Activated T-cell treated with anti-CD3 and anti-CD28 coated beads, Interleukin-2, amount 50 U/mL, for 48 hours (primary cell): Measurements from ENCODE around the gene AKR7A2.

Experiments
- DNase-seq, 2 experiments: peaks; one replicate each; pipeline ENCODE4 v3.0.0-alpha.2; 2020

AKR7A2 gene

DNA sequence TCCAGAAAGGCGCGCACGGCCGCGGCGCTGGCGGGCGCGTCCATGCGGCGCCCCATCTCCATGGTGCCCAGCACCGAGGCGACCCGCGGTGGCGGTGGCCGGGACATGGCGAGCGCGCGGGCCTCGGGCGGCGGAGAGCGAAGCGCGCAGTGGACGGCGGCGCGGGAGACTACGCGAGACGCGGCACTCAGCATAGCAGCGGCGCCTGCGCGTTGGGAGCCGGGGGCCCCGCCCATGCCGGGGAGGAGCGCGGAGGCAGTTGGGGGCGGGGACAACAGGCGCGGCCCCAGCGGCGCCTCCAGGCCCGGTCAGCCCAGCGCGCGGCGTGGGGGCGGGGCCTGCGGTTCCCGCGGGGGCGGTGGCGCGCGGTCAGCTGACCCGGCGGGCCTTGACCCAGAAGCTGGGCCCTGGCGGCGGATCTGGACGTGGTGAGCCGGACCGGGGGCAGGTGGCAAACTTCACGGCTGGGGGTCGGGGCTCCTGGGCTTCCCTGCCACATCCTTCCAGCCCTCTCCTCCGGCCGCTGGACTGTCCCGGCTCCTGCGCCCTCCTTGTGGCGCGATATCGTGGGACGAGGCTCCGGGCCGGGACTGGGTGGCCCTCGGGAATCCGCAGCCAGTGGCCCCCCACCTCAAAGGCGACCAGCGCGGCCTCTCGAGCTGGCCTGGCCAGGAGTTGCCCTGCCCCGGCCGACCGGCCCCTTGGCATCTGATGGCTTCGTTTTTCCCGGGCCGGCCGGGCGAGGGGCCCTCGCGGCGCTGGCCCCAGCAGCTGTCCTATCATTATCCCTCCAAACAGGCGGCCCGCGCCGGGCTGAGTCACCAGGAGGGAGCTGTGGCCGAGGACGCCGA lies at the start of gene AKR7A2, which contains the start of gene SLC66A1:
AKR7A2 (minus strand) TSS at position 214 of the 851 bp plus-strand sequence; CDS start at position 194, 20 bp downstream.
SLC66A1 (plus strand) TSS at position 396 of the 851 bp plus-strand sequence. CDS start 5,352 bp downstream, outside the sequence.
- DNase-seq = peak; percentile 93 to 95

DNA sequence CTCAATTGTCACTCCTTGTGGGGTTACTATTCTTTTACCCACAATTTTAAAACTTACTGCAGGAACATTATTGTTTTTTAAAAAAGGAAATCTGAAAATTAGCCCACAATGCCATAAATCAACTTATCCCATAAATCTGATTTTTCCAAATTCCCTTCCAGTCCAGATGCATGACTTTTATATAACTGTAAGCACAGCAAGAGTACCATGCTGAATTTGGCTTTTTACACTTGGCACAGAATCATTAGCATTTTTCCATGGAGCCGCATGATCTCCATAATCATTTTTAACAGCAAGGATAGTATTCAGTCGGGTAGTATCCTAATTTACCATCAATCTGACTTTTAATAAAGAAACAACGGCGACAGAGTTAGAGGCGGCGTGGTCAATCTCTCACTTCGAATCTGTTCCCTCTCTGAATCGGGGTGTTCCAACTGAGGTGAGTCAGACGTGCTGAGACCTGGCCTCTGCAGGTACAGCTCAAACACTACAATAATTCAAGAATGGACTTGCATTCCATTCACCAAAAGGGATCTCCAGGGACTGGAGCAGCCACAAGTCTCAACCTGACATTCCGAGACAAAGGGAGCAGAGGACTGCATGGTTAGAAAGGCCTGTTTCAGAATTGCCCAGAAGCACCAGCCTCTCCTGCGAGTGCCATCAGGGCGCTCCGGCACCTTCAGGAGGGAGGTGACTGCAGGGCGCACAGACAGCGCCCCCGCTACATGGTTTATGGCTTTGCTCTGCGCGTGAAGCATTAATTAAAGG lies 49.1 kb upstream of the AKR7A2 start:
- DNase-seq = no peak

DNA sequence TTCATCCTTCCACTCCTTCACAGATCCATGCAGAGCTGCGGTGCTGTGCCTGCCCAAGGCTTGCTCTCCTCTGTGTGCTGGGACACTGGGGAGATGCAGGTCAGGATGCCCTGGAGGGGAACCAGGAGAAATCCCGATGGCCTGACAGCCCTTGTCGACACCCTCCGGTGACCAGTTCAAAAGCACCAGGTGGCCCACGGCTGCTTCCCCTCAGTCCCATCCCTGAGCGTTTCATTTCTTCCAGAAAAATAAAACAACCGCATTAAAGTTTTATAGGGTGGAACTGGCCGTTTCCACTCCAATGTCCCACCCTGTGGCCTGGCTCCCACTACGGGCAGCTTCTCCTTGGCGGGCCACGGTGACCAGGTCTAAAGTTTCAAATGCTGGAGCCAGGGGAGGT lies 48.5 kb upstream of the AKR7A2 start:
- DNase-seq = no peak

DNA sequence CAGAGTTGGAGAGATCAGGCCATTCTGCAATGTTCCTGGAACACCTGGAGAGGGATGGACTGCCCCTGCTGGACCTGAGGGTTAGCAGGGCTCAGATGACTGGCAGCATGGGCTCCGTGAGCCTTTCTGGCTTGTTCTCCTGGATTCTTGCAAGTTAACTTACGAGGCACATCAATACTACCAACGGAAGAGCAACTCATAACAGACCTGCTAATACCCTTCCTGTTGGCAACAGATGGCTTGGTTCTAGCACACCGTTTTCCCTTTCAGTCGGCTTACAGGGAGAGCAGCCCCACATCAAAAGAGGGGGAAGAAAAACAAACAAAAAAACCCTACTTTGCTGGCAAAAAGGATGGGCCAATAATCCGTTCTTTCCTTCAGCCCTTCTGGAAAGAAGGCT lies 48.1 kb upstream of the AKR7A2 start:
- no peak for DNase-seq

DNA sequence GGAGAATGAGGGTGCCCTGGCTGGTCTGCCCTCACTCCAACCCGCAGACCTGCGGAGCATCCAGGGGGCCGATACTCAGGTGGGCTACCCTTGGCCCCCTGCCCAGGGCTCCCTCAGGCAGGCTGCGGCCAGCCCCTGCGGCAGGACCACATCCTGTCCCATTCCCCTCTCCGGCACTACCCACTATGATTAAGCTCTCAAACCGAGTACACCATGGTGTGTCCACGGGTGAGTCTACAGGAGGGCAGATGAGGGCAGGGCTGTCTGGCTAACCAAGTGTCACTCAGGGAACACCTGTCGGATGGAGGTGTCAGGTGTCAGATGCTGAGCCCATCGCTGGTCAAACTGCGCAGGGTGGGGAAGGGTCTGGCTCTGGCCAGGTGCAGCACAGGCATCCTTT lies 47.4 kb upstream of the AKR7A2 start:
- no peak for DNase-seq

DNA sequence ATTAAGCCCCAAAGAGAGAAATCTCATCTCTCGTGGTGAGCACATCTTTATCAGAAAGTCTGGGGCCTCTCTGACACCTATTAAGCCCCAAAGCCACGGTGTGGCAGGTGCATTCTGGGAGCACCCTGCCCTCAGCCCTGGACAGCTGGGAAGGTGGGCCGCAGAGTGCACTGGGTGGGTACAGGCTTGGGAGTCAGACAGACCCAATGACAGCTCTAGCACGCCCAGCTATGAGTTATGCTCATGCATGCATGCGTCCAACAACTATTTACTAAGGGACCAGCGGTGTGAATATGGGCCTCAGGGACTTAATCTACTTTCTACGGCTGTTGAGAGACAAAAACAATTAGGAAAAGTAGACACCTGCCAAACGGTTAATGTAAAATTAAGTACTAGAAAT lies 46.8 kb upstream of the AKR7A2 start:
- no peak for DNase-seq

DNA sequence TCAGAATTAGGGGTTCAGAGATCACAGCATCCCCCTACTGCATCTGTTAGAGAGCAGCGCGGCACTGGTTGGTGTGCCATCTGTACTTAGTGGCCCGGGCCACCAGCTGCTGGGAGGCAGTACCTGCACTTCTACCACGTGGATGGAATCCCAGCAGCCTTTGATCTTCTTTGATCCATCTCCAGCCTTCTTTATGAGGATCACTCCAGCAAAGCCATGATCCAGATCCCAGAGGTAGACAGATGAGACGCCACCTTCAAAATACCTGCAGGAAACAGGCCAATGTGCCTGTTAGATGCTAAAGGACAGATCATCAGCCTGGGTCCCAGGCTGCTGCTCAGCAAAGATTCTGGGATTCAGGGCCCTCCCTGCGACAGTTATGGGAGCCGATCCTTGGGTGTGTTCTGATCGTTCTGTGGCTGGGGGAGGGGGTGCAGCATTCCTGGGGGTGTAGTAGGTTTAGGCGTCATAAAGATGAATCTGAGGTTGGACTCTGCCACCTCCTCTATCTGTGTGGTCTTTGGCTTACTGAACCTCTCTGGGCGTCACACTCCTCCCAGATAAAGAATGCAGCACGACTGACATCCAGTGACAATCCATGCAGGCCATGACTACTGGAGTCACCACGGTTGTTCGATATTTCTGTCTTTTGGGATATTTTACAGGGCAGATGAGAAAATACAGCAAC lies 45.5 kb upstream of the AKR7A2 start:
- no peak for DNase-seq

DNA sequence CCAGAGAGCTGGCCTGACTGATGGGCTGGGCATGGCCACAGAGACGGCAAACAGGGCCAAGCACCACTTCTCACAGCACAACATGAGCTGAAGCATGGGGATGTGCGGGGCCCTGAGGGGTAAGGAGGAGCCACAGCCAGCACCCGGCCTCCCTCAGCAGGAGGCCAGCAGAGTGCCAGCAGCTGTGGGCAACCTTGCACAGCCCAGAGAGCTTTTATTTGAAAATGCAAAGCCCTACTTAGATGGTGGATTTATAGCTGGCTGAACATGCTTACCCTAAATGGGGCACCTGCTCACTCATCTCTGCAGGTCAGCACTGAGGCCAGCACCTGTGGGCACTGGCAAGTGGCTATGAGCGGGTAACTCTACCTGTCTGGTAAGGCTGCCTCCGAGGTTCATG lies 44.3 kb upstream of the AKR7A2 start:
- no peak for DNase-seq

DNA sequence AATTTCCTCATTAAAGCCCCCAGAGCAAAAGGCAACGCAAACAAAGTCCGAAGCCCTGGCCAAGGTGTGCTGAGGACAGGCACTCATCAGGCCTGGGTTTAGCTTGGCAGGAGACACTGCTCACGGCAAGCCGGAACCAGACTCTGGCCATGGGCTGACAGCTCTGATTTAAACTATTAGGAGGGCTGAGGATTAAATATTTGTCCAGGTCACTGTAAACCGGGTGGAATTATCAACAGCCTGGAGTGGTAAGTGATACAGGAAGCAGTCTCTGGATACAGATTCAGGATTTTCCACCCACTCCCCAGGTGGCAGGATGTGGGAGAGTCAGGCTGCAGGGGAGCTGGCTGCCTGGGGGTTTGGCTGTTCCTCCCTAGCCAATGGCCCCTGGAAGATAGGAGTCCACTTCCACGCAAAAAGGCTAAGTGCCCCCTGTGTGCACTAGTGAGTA lies 42.6 kb upstream of the AKR7A2 start:
- no peak for DNase-seq

DNA sequence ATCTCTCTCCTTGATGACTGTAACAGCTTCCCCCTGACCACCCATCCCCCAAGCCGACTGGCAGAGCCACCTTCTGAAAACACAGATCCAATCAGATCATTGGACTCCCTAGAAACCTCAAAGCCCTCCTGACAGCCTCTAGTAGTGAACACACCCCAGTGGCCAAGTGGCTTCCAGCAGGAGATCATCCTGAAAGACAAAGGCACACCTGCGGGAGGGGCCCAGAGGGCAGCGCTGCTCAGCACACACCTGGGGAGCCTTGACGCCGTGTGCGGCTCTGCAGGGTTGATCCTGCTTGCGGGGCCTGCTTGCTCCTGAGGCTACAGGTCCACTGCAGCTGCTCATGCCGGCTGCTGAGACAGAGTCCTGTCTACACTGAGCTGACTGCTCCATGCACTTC lies 41.7 kb upstream of the AKR7A2 start:
- DNase-seq = no peak

DNA sequence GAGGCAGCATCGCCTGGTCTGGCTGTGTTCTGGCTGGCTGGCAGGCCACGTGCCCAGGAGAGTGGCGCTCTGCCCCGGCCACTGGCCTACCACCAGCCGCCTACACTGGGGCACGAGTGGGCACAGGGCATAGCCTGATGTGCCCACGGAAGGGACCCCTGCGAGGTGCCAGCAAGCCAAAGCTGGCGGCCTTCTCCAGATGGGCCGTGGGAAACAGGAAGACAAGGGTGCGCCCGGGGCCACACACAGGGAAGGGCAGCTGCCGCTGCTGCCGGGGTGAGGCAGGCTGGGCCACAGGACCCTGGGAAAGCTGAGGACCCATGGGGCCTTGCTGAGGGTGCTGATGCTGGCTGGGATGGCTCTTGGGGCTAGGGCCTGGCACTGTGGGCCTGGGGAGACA lies 40.9 kb upstream of the AKR7A2 start:
- DNase-seq = no peak

DNA sequence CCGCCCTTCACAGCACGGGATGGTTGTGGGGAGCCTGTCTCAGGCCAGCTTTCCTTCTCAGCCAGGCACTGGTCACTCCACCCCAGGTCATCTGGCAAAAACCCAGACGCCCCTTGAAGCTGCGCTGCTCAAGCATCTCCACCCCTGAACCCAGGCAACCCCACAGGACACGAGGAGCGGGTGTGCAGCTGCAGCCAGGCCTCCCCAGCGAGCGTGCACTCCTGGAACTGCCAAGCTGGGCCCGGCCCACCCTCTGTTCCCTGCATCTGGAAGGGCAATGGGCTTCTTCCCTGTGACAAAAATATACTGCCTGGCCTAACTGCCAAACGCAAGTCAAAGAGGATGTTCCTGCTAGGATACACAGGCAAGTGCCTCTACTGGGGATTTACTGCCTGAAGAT lies 39.9 kb upstream of the AKR7A2 start:
- no peak for DNase-seq

DNA sequence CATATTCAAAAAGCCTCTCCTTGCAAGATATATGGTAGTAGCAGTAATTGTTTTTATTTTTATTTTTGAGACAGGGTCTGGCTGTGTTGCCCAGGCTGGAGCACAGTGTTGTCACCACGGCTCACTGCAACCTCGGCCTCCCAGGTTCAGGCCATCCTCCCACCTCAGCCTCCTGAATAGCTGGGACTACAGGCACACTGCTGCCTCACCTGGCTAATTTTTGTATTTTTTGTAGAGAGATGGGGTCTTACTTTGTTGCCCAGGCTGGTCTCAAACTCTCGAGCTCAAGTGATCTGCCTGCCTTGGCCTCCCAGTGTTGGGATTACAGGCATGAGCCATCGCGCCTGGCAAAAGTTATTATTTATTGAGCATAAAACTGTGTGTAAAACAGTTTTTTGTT lies 38.6 kb upstream of the AKR7A2 start:
- DNase-seq = no peak

DNA sequence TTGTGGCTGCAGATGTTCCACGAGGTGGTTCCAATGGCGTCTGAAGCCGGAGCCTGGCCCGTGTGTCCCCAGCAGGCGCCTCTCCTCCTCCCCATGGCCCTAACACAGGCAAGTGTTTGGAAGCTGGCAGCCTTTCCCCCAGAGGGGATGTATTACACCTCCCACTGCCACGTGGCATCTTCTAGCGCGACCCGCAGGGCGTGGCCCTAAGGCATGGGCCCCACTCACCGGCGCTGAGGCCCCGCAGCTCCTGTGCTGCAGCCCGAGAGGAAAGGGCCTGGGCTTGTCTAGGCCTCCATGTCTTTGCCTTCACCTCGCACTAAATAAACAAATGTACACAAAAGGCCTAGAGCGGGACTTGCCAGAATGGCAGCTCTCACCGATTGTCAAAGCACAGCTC lies 38.1 kb upstream of the AKR7A2 start:
- no peak for DNase-seq

DNA sequence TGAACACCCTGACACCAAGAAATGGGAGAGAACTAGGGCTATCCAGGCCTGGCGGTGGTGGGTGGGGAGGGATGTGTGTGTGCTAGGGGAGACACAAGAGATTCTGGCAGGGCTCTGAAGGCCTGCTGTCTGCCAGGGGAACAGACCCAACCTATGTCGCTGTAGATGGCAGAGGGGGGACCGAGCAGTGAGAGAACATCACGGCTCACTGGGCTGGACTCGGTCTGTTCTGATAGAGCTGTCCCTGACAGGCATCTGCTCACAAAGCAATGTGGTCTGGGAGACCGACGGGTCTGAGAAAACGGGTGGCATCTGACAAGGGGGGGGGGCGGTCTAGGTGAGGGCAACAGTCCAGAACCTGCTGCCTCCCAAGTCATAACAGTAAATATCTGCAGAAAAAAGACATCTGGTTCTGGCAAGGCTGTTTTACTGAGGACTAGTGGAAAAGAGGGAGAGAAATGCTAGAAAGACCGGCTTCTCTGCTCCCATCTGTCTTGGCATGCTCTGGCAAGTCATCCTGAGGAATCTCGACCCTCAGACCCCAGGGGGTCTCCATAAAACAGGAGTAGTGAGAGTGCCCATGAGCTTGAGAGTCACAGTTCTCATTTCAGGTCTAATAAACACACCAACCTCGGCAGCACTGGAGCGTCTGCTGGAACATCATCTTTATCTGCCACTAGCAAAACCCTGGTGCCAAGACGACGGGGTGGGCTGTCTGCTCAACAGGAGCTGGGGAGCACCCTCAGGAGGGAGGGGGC lies 36.7 kb upstream of the AKR7A2 start:
- no peak for DNase-seq

DNA sequence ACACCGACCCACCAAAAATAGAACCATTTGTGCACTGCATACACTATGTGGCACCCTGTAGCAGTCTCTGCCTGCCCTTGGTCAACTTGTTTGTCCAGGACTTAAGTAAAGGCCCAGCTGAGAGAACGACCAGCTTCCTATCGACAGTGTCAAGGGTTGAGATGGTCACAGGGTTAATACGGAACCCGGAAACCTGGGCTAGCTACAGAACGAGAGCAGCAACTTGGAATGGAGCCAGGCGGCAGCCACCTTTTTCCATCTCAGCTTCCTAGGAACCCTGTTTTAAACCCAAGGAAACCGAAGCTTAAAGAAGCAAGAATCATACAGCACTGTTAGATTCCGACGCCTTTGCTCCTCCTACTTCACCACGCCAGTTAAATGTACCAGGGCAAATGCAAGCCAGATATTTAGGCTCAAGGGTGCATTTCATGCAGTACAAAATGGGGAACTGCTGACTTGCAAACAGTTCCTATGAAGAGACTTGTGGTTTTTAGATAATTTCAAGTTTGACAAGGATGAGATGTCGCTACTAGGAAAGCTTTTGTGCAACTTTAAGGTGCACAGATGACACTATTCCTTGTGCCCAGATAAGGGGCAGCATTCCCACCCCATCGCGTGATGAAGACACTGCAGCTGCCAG lies 35.7 kb upstream of the AKR7A2 start:
- DNase-seq = no peak

DNA sequence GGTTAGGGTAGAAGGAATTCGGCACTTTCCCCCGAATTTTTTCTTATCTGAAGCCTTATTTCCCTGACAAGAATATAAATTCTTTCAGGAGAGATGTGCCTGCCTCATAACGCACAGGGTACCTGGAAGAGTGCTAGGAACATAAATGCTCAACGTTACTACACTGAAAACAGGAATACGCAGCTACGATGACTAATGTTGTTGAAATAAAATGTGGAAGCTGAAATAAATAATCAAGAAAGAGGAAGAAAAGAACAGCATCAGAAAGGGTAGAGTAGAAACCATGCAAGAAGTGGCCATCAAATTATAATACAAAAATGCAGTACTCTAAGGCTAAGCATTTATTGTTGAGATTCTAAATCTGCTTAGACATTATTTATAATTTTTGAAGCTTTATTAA lies 34.1 kb upstream of the AKR7A2 start:
- DNase-seq = no peak

DNA sequence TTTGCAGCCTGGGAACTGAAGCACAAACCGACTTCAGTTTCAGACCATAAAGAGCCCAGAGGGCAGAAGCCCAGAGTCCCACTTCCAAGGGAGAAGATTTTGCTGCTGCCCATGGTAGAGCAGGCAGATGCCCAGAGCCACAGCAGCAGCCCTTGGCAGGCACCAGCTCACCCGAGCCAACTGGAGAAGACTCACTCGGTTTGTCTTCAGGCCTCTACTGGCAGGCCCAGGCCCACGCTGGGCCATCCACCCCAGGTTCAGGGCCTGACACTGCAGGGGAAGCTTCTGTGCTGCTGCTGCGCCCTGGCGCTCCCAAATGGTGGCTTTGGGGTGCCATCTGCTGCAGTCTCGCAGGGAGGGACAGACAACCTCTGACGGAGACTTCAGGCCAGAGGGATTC lies 33.4 kb upstream of the AKR7A2 start:
- no peak for DNase-seq

DNA sequence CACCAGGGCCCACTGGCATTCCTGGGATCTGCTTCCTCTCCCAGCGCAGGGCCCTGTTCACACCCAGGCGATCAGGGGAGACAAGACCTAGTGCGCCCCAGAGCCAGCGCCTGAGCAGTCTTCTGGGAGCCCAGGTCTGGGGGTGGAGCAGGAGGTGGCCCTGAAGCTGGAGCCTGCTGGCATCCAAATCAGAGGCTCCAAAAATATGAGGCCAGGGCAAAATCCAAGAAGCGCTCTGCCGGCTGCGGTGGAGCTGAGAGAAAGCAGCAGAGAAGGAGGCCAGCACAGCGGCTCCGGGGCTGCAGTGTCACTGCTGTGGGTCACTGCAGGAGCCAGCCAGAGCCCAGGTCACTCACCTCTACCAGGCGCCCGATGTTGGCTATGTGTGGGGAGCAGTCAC lies 32.9 kb upstream of the AKR7A2 start:
- DNase-seq = no peak

DNA sequence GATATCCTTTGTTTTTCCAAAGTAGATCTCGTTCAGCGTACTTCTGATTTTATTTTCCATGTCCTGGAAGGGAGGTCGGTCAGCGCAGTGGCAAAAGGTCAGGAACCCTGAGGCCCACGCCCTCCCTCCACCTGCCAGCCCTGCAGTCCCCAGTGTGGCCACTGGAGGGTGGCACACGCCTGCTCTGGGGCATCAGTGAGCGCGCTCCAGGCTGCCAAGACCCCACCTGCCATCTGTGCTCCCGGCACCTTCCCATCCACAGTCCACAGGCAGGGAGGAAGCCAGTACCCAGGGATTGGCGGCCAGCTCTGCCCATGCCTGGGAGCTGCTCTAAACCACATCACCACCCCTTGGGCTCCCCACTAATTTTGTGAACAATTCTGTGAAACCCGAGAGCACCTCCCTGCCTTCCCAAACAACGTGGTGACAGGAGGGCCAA lies 32.4 kb upstream of the AKR7A2 start:
- DNase-seq = peak; percentile 70

DNA sequence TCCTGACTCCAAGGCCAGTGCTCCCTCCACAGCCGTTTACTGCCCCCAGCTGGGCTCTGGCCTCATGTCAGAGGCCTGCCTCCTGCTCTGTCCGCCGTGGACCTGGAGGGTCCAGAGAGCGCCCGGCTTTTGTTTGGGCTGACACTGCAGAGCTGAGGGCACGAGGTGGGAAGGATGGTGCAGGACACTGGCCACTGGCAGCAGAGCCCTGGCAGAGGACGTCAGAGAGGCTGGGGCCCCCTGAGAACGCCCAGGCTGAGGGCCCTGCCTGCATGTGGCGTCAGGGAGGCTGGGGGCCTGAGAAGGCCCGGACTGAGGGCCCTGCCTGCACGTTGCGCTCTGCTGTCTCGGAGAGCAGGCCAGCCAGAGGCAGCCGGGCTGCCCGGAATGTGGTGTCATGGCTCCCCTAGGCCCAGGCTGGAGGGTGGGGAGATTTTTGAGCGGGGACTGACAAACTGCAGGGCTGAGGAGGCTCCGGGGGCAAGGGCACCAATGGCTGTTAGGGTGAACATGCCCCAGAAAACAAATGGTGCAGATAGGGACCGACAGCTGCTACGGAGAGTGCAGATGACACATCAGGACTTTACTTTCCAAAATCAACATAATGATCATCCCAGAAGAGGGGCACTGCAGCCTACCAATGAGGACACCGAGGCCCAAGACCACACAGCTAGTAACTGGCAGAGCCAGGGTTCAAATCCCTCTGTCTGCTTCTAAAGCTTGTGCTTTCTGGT lies 31.8 kb upstream of the AKR7A2 start:
- no peak for DNase-seq
